Aorta (tissue), 5 donors: Measurements from ENCODE around the gene ERBB3. TPM values are rescaled to one million over a fixed set of nuclear protein-coding genes. Genes with fewer than 3 reads are reported as not detected.

Experiments
- ATAC-seq: fragments of 200-7000 bp; cut with Tn5 transposase; one replicate; pipeline ENCODE4 v1.9.1; 2022; ENCODE audit warnings: moderate library complexity; ENCODE audit not compliant: low FRiP score
- DNase-seq, 2 donors: peaks; one replicate each; pipeline ENCODE4 v3.0.0-alpha.2; 2020
- H3K27ac ChIP-seq, 2 donors: one replicate each; pipeline ENCODE4 v1.5.1; 2013; ENCODE audit warnings: low read length in 2 of 2, mild to moderate bottlenecking in 2 of 2, moderate library complexity in 2 of 2, control low read depth in 1 of 2, inconsistent platforms in 1 of 2, low read depth in 1 of 2
- H3K27me3 ChIP-seq, 2 donors: one replicate each; pipeline ENCODE4 v1.6.1; 2013; ENCODE audit warnings: control low read depth in 1 of 2, low read length in 1 of 2, mild to moderate bottlenecking in 1 of 2, moderate library complexity in 1 of 2; ENCODE audit not compliant: insufficient read depth in 2 of 2, control insufficient read depth in 1 of 2
- H3K36me3 ChIP-seq, 2 donors: one replicate each; pipeline ENCODE4 v1.6.1; 2013; ENCODE audit warnings: control low read depth in 1 of 2, low read length in 1 of 2, mild to moderate bottlenecking in 1 of 2; ENCODE audit not compliant: insufficient read depth in 2 of 2, control insufficient read depth in 1 of 2
- H3K4me1 ChIP-seq, 2 donors: one replicate each; pipeline ENCODE4 v1.6.1; 2013; ENCODE audit warnings: low read length in 2 of 2, control low read depth in 1 of 2, mild to moderate bottlenecking in 1 of 2, moderate library complexity in 1 of 2; ENCODE audit not compliant: insufficient read depth in 2 of 2, control insufficient read depth in 1 of 2
- H3K4me3 ChIP-seq, 2 donors: one replicate each; pipeline ENCODE4 v1.5.1; 2013; ENCODE audit warnings: low read length in 2 of 2, control low read depth in 1 of 2, mild to moderate bottlenecking in 1 of 2
- H3K9me3 ChIP-seq: one replicate; pipeline ENCODE4 v1.6.1; 2013; ENCODE audit warnings: mild to moderate bottlenecking, low read length; ENCODE audit not compliant: control insufficient read depth
- WGBS, 2 donors: extraction: QIAGEN DNeasy Blood & Tissue Kit; methylation state at CpG; one replicate each; pipeline ENCODE4 v1.1.7; 2013; 5-methylcytosine and 5-hydroxymethylcytosine counted together
- intact Hi-C, 2 donors: fragments of 100-400 bp; cut with DNase I; formaldehyde crosslinking; loops; one replicate each; pipeline versions ENCODE4 v1.14.2 to v1.15.0; 2022
- polyA plus RNA-seq, 2 donors: library from polyadenylated mRNA; stranded (reverse); fragments of 200-250 nt; gene quantifications; one replicate each; pipeline ENCODE4 v1.2.3, GENCODE V29; 2013
- total RNA-seq, 2 donors: library from RNA; stranded (reverse); fragmentation: NEBNext Ultra II Directional; extraction: Animal tissue kit (Norgen Biotek cat#: 25700); gene quantifications; one replicate each; pipeline ENCODE4 v1.2.1, GENCODE V29; 2021
- donor health status: healthy with polysubstance abuse.
- donor health status: Bipolar disorder and iron deficiency.
- donor health status: DM: no; HTN: no; CAD: no.
- donor health status: DM: no; HTN: no; CAD: no.
- donor health status: DM: yes; HTN: yes; CAD: no.

Gene ERBB3
- total and polyA plus RNA-seq, 4 donors = 0.23 to 9.6 (median 4.2) TPM

GRCh38 chr12:56120158-56120846 lies 40.3 kb downstream of the ERBB3 start:
- 81 to 85% methylated on average over 17 of the region's 17 CpGs for WGBS, 2 donors
- intact Hi-C loops = no loop called here
- ATAC-seq = no peak
- peak overlapping the region in 1 of 2 donors; percentile 81 for H3K27ac ChIP-seq
- no peaks in the 10 kb centered on the region for H3K36me3 ChIP-seq
- DNase-seq = no peak
- H3K27me3 ChIP-seq = peaks cover 0 to 3% of the 10 kb centered on the region in 2 donors
- peaks cover 0 to 6% of the 10 kb centered on the region in 2 donors for H3K4me1 ChIP-seq
- H3K4me3 ChIP-seq = no peak overlapping the region
- no peaks in the 10 kb centered on the region for H3K9me3 ChIP-seq

- H3K27me3 ChIP-seq = peaks cover 0 to 3% of the 10 kb centered on the region in 2 donors
- no peaks in the 10 kb centered on the region for H3K36me3 ChIP-seq
- no peak overlapping the region for H3K4me3 ChIP-seq
- 82 to 85% methylated on average over 11 of the region's 11 CpGs for WGBS, 2 donors
- no peaks in the 10 kb centered on the region for H3K9me3 ChIP-seq
- H3K27ac ChIP-seq = no peak overlapping the region
- DNase-seq = no peak
- ATAC-seq = no peak
- peaks cover 0 to 6% of the 10 kb centered on the region in 2 donors for H3K4me1 ChIP-seq
- intact Hi-C loops = no loop called here
Observed at GRCh38 chr12:56121204-56121870, 41.4 kb downstream of the ERBB3 start.

- intact Hi-C loops = no loop called here
- peaks cover 0 to 10% of the 10 kb centered on the region in 2 donors for H3K4me1 ChIP-seq
Observed at GRCh38 chr12:56122637-56123036, 42.7 kb downstream of the ERBB3 start.

GRCh38 chr12:56124133-56124532 lies 44.2 kb downstream of the ERBB3 start:
- 86 to 93% methylated on average over 4 of the region's 4 CpGs for WGBS, 2 donors
- no peak for DNase-seq
- Histone ChIP-seq H3K27me3 (no peaks in the 10 kb centered on the region), H3K4me1 (peaks cover 0 to 6% of the 10 kb centered on the region in 2 donors), H3K27ac (no peak overlapping the region), H3K4me3 (no peak overlapping the region), H3K9me3 (no peaks in the 10 kb centered on the region), H3K36me3 (no peaks in the 10 kb centered on the region)
- intact Hi-C loops = no loop called here
- ATAC-seq = no peak

More at GRCh38 chr12:56122637-56123036, 42.7 kb downstream of the ERBB3 start:
- H3K36me3 ChIP-seq = no peaks in the 10 kb centered on the region
- H3K9me3 ChIP-seq = no peaks in the 10 kb centered on the region
- H3K27ac ChIP-seq = no peak overlapping the region
- H3K4me3 ChIP-seq = no peak overlapping the region
- H3K27me3 ChIP-seq = peaks cover 0 to 3% of the 10 kb centered on the region in 2 donors
- WGBS, 2 donors = 79 to 88% methylated on average over 2 of the region's 2 CpGs
- ATAC-seq = no peak
- DNase-seq = no peak

GRCh38 chr12:56126732-56127239 lies 46.8 kb downstream of the ERBB3 start:
- intact Hi-C loops = loop anchor here in 1 of 2 donors (2.0 kb wide), 1 partner anchor 62 kb away; the partner anchor contains the start of gene SMARCC2
- WGBS, 2 donors = 18 to 24% methylated on average over 3 of the region's 3 CpGs
- DNase-seq (no peak), ATAC-seq (no peak)
- H3K36me3 ChIP-seq = peaks cover 3 to 6% of the 10 kb centered on the region in 2 donors
- peak overlapping the region in 1 of 2 donors; percentile 37 for H3K4me3 ChIP-seq
- H3K27me3 ChIP-seq = no peaks in the 10 kb centered on the region
- peaks cover 0 to 5% of the 10 kb centered on the region in 2 donors for H3K4me1 ChIP-seq
- peak overlapping the region in 1 of 2 donors; percentile 60 for H3K27ac ChIP-seq
- H3K9me3 ChIP-seq = no peaks in the 10 kb centered on the region

GRCh38 chr12:56127485-56127887 lies 47.5 kb downstream of the ERBB3 start:
- intact Hi-C loops = loop anchor here in 1 of 2 donors (2.0 kb wide), 1 partner anchor 61 kb away; the partner anchor contains the start of gene SMARCC2
- H3K4me3 ChIP-seq = peak overlapping the region; percentile 24 to 37
- ATAC-seq = no peak
- no peaks in the 10 kb centered on the region for H3K27me3 ChIP-seq
- no peaks in the 10 kb centered on the region for H3K9me3 ChIP-seq
- peaks cover 0 to 5% of the 10 kb centered on the region in 2 donors for H3K4me1 ChIP-seq
- WGBS, 2 donors = 0% methylated on average over 8 of the region's 8 CpGs
- no peak for DNase-seq
- H3K27ac ChIP-seq = peak overlapping the region in 1 of 2 donors; percentile 61
- H3K36me3 ChIP-seq = peaks cover 3 to 8% of the 10 kb centered on the region in 2 donors

GRCh38 chr12:56127888-56128669 lies 48.1 kb downstream of the ERBB3 start, which contains the start of gene ESYT1:
TSS of gene ESYT1 (plus strand) at chr12:56128267. CDS start at chr12:56128320, 53 bp downstream.
- ATAC-seq (peak; percentile 96), DNase-seq (peak; percentile 98 to 99)
- intact Hi-C loops = loop anchor here (2.0 kb wide), 2 partner anchors 23 to 61 kb away; partner anchors contain the start of gene SMARCC2 (in 1 of the 2)
- H3K4me3 ChIP-seq = peak within 1 kb of the TSS; percentile 50 to 67
- H3K4me1 ChIP-seq = peaks cover 0 to 5% of the 10 kb centered on the region in 2 donors
- no peaks in the 10 kb centered on the region for H3K27me3 ChIP-seq
- WGBS, 2 donors = 0% methylated on average over 49 of the region's 49 CpGs
- H3K36me3 ChIP-seq = peaks cover 3 to 8% of the 10 kb centered on the region in 2 donors
- H3K9me3 ChIP-seq = no peaks in the 10 kb centered on the region
- H3K27ac ChIP-seq = peak within 1 kb of the TSS in 1 of 2 donors; percentile 61

- peak overlapping the region; percentile 50 to 67 for H3K4me3 ChIP-seq
- peaks cover 3 to 9% of the 10 kb centered on the region in 2 donors for H3K36me3 ChIP-seq
- peaks cover 0 to 5% of the 10 kb centered on the region in 2 donors for H3K4me1 ChIP-seq
- intact Hi-C loops = loop anchor here in 1 of 2 donors (2.0 kb wide), 1 partner anchor 22 kb away; no protein-coding TSS in a partner anchor
- H3K9me3 ChIP-seq = no peaks in the 10 kb centered on the region
- H3K27me3 ChIP-seq = no peaks in the 10 kb centered on the region
- ATAC-seq (peak; percentile 31), DNase-seq (peak in 1 of 2 donors; percentile 59)
- WGBS, 2 donors = 0% methylated on average over 20 of the region's 20 CpGs
- H3K27ac ChIP-seq = peak overlapping the region in 1 of 2 donors; percentile 61
Observed at GRCh38 chr12:56128670-56129205, 48.8 kb downstream of the ERBB3 start.
